H9 (cell line): Measurements from ENCODE around the gene CD2. TPM values are rescaled to one million over a fixed set of nuclear protein-coding genes. Genes with fewer than 3 reads are reported as not detected.

Experiments used
- DNase-seq: peaks from one replicate; pipeline ENCODE4 v3.0.0-alpha.2; 2017
- H2AFZ ChIP-seq: one replicate; pipeline ENCODE4 v1.6.1; 2013; ENCODE audit warnings: mild to moderate bottlenecking, low read length, control low read depth, moderate library complexity
- H2AK5ac ChIP-seq: 2 replicates; pipeline ENCODE4 v1.6.1; 2013; ENCODE audit warnings: low read length, control low read depth, mixed read lengths; ENCODE audit not compliant: insufficient read length
- H2BK120ac ChIP-seq: one replicate; pipeline ENCODE4 v1.6.1; 2013; ENCODE audit warnings: low read depth, mild to moderate bottlenecking, low read length, control low read depth, inconsistent platforms; ENCODE audit not compliant: poor library complexity, severe bottlenecking
- H2BK12ac ChIP-seq: 2 replicates; pipeline ENCODE4 v1.6.1; 2013; ENCODE audit warnings: low read length, control low read depth, mixed read lengths, low read depth; ENCODE audit not compliant: insufficient read length
- H2BK15ac ChIP-seq: 2 replicates; pipeline ENCODE4 v1.6.1; 2013; ENCODE audit warnings: low read depth, low read length, control low read depth
- H2BK20ac ChIP-seq: one replicate; pipeline ENCODE4 v1.6.1; 2013; ENCODE audit warnings: low read depth, mild to moderate bottlenecking, low read length, control low read depth, inconsistent platforms; ENCODE audit not compliant: poor library complexity, severe bottlenecking
- H2BK5ac ChIP-seq: 2 replicates; pipeline ENCODE4 v1.6.1; 2013; ENCODE audit warnings: low read length, control low read depth, mixed read lengths; ENCODE audit not compliant: insufficient read length
- H3K14ac ChIP-seq: 2 replicates; pipeline ENCODE4 v1.6.1; 2013; ENCODE audit warnings: low read length, control low read depth; ENCODE audit not compliant: insufficient read depth
- H3K18ac ChIP-seq: 2 replicates; pipeline ENCODE4 v1.6.1; 2013; ENCODE audit warnings: low read depth, mild to moderate bottlenecking, mixed read lengths, low read length, control low read depth; ENCODE audit not compliant: insufficient read length
- H3K23ac ChIP-seq: 2 replicates; pipeline ENCODE4 v1.6.1; 2013; ENCODE audit warnings: low read length, control low read depth, mixed read lengths, low read depth; ENCODE audit not compliant: insufficient read length
- H3K23me2 ChIP-seq: 2 replicates; pipeline ENCODE4 v1.6.1; 2013; ENCODE audit warnings: low read depth, mild to moderate bottlenecking, mixed read lengths, low read length, control low read depth; ENCODE audit not compliant: insufficient read length, poor library complexity, severe bottlenecking
- H3K27ac ChIP-seq: 2 replicates; pipeline ENCODE4 v1.5.1; 2013; ENCODE audit warnings: low read length, control low read depth, mixed read lengths, low read depth; ENCODE audit not compliant: insufficient read length
- H3K27me3 ChIP-seq: 2 replicates; pipeline ENCODE4 v1.6.1; 2013; ENCODE audit warnings: low read length, control low read depth, inconsistent platforms; ENCODE audit not compliant: insufficient read depth
- H3K4ac ChIP-seq: 2 replicates; pipeline ENCODE4 v1.6.1; 2013; ENCODE audit warnings: low read depth, mild to moderate bottlenecking, control low read depth, inconsistent platforms, low read length, moderate library complexity
- H3K4me1 ChIP-seq: 2 replicates; pipeline ENCODE4 v1.6.1; 2013; ENCODE audit warnings: low read length, control low read depth, inconsistent platforms; ENCODE audit not compliant: insufficient read depth
- H3K4me2 ChIP-seq: 2 replicates; pipeline ENCODE4 v1.6.1; 2013; ENCODE audit warnings: low read length, control low read depth, mixed read lengths; ENCODE audit not compliant: insufficient read length, insufficient read depth
- H3K56ac ChIP-seq: 2 replicates; pipeline ENCODE4 v1.6.1; 2013; ENCODE audit warnings: low read depth, mild to moderate bottlenecking, mixed read lengths, low read length, control low read depth; ENCODE audit not compliant: insufficient read length
- H3K79me1 ChIP-seq: 2 replicates; pipeline ENCODE4 v1.6.1; 2013; ENCODE audit warnings: low read depth, mild to moderate bottlenecking, moderate library complexity, low read length, control low read depth, inconsistent platforms; ENCODE audit not compliant: insufficient read depth, poor library complexity, severe bottlenecking
- H3K79me2 ChIP-seq: 2 replicates; pipeline ENCODE4 v1.6.1; 2013; ENCODE audit warnings: low read length, control low read depth, inconsistent platforms; ENCODE audit not compliant: insufficient read depth
- H3K9ac ChIP-seq: 2 replicates; pipeline ENCODE4 v1.6.1; 2013; ENCODE audit warnings: low read length, control low read depth, mixed read lengths; ENCODE audit not compliant: insufficient read length; ENCODE audit errors: extremely low read depth
- H3K9me3 ChIP-seq: one replicate; pipeline ENCODE4 v1.6.1; 2013; ENCODE audit warnings: low read depth, low read length, inconsistent platforms; ENCODE audit not compliant: control insufficient read depth
- H3T11ph ChIP-seq: one replicate; pipeline ENCODE4 v1.6.1; 2013; ENCODE audit warnings: mild to moderate bottlenecking, low read length, control low read depth, inconsistent platforms
- H4K20me1 ChIP-seq: one replicate; pipeline ENCODE4 v1.6.1; 2013; ENCODE audit not compliant: control insufficient read depth, insufficient read length, insufficient read depth
- H4K5ac ChIP-seq: 2 replicates; pipeline ENCODE4 v1.6.1; 2013; ENCODE audit warnings: low read depth, mild to moderate bottlenecking, mixed read lengths, low read length, control low read depth; ENCODE audit not compliant: insufficient read length
- H4K8ac ChIP-seq: replicated peaks from 2 replicates; pipeline ENCODE4 v1.6.1; 2013; ENCODE audit warnings: low read length, control low read depth, mixed read lengths, low read depth; ENCODE audit not compliant: insufficient read length
- H4K91ac ChIP-seq: 2 replicates; pipeline ENCODE4 v1.6.1; 2013; ENCODE audit warnings: low read depth, mild to moderate bottlenecking, moderate library complexity, mixed read lengths, low read length, control low read depth; ENCODE audit not compliant: insufficient read length
- H3K27ac Mint-ChIP-seq, 3 experiments: 2 replicates in 2 of 3; 3 replicates in 1 of 3; pipeline ENCODE4 v1.8.0; 2020 to 2021; ENCODE audit warnings: mixed read lengths in 3 of 3, mild to moderate bottlenecking in 1 of 3, moderate library complexity in 1 of 3
- H3K27me3 Mint-ChIP-seq: 2 replicates; pipeline ENCODE4 v1.8.0; 2021; ENCODE audit warnings: low read depth, mild to moderate bottlenecking, moderate library complexity, mixed read lengths
- H3K36me3 Mint-ChIP-seq, 3 experiments: 2 replicates in 2 of 3; 3 replicates in 1 of 3; pipeline ENCODE4 v1.8.0; 2020 to 2021; ENCODE audit warnings: low read depth in 3 of 3, mixed read lengths in 3 of 3; ENCODE audit not compliant: insufficient read depth in 1 of 3
- H3K4me1 Mint-ChIP-seq, 2 experiments: 2 replicates each; pipeline ENCODE4 v1.8.0; 2020; ENCODE audit warnings: mixed read lengths in 2 of 2
- H3K4me3 Mint-ChIP-seq, 2 experiments: 2 replicates in 1 of 2; 3 replicates in 1 of 2; pipeline ENCODE4 v1.8.0; 2020 to 2021; ENCODE audit warnings: mild to moderate bottlenecking in 2 of 2, mixed read lengths in 2 of 2, moderate library complexity in 1 of 2
- H3K9me3 Mint-ChIP-seq, 2 experiments: 2 replicates in 1 of 2; 3 replicates in 1 of 2; pipeline ENCODE4 v1.8.0; 2020; ENCODE audit warnings: mild to moderate bottlenecking in 2 of 2, mixed read lengths in 2 of 2, moderate library complexity in 1 of 2
- CTCF ChIP-seq: fragments of 200-600 bp; sonication (generic); conservative IDR thresholded peaks from 3 replicates; pipeline ENCODE4 v1.8.0; 2021; ENCODE audit warnings: antibody characterized with exemption, mild to moderate bottlenecking
- WGBS: extraction: QIAGEN DNeasy Blood & Tissue Kit; methylation state at CpG from one replicate; pipeline ENCODE4 v1.1.7; 2013; ENCODE audit warnings: missing lambda C conversion rate, low lambda C conversion rate, mixed read lengths; ENCODE audit not compliant: insufficient read length; ENCODE audit errors: extremely low coverage; 5-methylcytosine and 5-hydroxymethylcytosine counted together
- total RNA-seq: library from RNA; stranded (reverse); gene quantifications from 2 replicates; pipeline ENCODE4 v1.2.1, GENCODE V29; 2021

Gene CD2
- total RNA-seq, 1 experiment from 2014 or later = not detected

- Histone ChIP-seq H3K14ac (no peak overlapping the region), H3K4ac (no peak overlapping the region), H3K4me2 (no peak overlapping the region), H4K91ac (no peak overlapping the region), H3K23ac (no peak overlapping the region), H4K5ac (no peak overlapping the region), H3K18ac (no peak overlapping the region), H2BK15ac (no peak overlapping the region), H2BK5ac (no peak overlapping the region), H3K56ac (no peak overlapping the region), H2AK5ac (no peak overlapping the region), H2BK12ac (no peak overlapping the region), H2BK120ac (no peak overlapping the region), H4K8ac (no peak overlapping the region), H3T11ph (no peak overlapping the region), H2AFZ (no peak overlapping the region), H3K27me3 (no peaks in the 10 kb centered on the region), H3K4me1 (no peaks in the 10 kb centered on the region), H3K23me2 (no peaks in the 10 kb centered on the region), H3K9ac (no peak overlapping the region), H2BK20ac (no peak overlapping the region), H3K27ac (no peak overlapping the region), H3K9me3 (no peaks in the 10 kb centered on the region), H4K20me1 (no peaks in the 10 kb centered on the region), H3K79me2 (no peaks in the 10 kb centered on the region), H3K79me1 (no peaks in the 10 kb centered on the region)
- Mint-ChIP-seq H3K4me3 (no peak overlapping the region), H3K27me3 (peaks cover 2% of the 10 kb centered on the region), H3K4me1 (no peaks in the 10 kb centered on the region), H3K27ac (no peak overlapping the region), H3K36me3 (no peaks in the 10 kb centered on the region), H3K9me3 (0 out of 5 replicates have a peak, but pooled peaks cover 0 to 2% of the 10 kb centered on the region in 2 experiments)
- WGBS = no CpG with 5 or more reads among the region's 1 CpG
- no peak for DNase-seq
- TF ChIP-seq CTCF = no peak
These were observed 31.8 kb downstream of the CD2 start for GRCh38 chr1:116786049-116786448.
